ENCODE measurements around the gene CSMD2.
"Not testable (repeated sequence)": the region's sequence is repeated elsewhere in the genome, so short reads cannot be mapped to it uniquely, and the experiment has no call there.

DNA sequence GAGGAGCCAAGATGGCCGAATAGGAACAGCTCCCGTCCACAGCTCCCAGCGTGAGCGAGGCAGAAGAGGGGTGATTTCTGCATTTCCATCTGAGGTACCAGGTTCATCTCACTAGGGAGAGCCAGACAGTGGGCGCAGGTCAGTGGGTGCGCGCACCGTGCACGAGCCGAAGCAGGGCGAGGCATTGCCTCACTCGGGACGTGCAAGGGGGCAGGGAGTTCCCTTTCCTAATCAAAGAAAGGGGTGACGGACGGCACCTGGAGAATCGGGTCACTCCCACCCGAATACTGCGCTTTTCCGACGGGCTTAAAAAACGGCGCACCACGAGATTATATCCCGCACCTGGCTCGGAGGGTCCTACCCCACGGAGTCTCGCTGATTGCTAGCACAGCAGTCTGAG, 72.6 kb downstream of the CSMD2 start:
- TF ChIP-seq, protein P1, sequence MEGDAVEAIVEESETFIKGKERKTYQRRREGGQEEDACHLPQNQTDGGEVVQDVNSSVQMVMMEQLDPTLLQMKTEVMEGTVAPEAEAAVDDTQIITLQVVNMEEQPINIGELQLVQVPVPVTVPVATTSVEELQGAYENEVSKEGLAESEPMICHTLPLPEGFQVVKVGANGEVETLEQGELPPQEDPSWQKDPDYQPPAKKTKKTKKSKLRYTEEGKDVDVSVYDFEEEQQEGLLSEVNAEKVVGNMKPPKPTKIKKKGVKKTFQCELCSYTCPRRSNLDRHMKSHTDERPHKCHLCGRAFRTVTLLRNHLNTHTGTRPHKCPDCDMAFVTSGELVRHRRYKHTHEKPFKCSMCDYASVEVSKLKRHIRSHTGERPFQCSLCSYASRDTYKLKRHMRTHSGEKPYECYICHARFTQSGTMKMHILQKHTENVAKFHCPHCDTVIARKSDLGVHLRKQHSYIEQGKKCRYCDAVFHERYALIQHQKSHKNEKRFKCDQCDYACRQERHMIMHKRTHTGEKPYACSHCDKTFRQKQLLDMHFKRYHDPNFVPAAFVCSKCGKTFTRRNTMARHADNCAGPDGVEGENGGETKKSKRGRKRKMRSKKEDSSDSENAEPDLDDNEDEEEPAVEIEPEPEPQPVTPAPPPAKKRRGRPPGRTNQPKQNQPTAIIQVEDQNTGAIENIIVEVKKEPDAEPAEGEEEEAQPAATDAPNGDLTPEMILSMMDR (conservative IDR thresholded peaks at IDR 0.05; ENCODE audit: low read length) = not testable (repeated sequence)
- TF ChIP-seq EZH2phosphoT487 (IDR thresholded peaks at IDR 0.05; ENCODE audit: borderline replicate concordance, low read depth, low read length) = not testable (repeated sequence)
